ENCODE measurements around the gene FBXW11.

DNA sequence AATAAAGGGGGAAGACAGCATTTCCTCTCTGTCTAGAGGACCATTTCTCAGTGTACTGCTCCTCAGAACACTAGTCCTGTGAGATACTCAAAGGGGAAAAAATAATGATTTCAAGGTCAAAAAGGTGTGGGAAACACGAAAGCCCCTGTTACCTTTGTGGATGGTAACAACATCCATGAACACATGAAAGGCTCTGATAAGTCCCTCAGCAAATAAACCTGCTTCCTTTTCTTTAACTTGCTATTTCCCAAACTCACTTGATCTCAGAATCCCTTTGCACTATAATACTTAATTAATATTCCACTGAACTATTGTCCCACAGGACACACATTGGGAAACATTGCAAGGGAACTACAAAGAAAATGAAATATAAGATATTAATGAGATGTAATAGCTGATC is 155.2 kb downstream of the FBXW11 start:
- TF ChIP-seq NR2C2 (CRISPR knock-in tag; IDR thresholded peaks at IDR 0.05) = no peak
- TF ChIP-seq, protein P1, sequence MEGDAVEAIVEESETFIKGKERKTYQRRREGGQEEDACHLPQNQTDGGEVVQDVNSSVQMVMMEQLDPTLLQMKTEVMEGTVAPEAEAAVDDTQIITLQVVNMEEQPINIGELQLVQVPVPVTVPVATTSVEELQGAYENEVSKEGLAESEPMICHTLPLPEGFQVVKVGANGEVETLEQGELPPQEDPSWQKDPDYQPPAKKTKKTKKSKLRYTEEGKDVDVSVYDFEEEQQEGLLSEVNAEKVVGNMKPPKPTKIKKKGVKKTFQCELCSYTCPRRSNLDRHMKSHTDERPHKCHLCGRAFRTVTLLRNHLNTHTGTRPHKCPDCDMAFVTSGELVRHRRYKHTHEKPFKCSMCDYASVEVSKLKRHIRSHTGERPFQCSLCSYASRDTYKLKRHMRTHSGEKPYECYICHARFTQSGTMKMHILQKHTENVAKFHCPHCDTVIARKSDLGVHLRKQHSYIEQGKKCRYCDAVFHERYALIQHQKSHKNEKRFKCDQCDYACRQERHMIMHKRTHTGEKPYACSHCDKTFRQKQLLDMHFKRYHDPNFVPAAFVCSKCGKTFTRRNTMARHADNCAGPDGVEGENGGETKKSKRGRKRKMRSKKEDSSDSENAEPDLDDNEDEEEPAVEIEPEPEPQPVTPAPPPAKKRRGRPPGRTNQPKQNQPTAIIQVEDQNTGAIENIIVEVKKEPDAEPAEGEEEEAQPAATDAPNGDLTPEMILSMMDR (IDR thresholded peaks at IDR 0.05) = no peak
- no peak for TF ChIP-seq ZNF423 (CRISPR knock-in tag; IDR thresholded peaks at IDR 0.05)
- no peak for TF ChIP-seq CREM (CRISPR knock-in tag; IDR thresholded peaks at IDR 0.05)
- TF ChIP-seq CREB1 (CRISPR knock-in tag; IDR thresholded peaks at IDR 0.05) = no peak
- no peak for TF ChIP-seq ZNF121 (CRISPR knock-in tag; IDR thresholded peaks at IDR 0.05)
- no peak for TF ChIP-seq TP53 (CRISPR knock-in tag; IDR thresholded peaks at IDR 0.05)
- no peak for TF ChIP-seq TCF7 (CRISPR knock-in tag; IDR thresholded peaks at IDR 0.05; ENCODE audit: low read depth)
- TF ChIP-seq, protein P2, sequence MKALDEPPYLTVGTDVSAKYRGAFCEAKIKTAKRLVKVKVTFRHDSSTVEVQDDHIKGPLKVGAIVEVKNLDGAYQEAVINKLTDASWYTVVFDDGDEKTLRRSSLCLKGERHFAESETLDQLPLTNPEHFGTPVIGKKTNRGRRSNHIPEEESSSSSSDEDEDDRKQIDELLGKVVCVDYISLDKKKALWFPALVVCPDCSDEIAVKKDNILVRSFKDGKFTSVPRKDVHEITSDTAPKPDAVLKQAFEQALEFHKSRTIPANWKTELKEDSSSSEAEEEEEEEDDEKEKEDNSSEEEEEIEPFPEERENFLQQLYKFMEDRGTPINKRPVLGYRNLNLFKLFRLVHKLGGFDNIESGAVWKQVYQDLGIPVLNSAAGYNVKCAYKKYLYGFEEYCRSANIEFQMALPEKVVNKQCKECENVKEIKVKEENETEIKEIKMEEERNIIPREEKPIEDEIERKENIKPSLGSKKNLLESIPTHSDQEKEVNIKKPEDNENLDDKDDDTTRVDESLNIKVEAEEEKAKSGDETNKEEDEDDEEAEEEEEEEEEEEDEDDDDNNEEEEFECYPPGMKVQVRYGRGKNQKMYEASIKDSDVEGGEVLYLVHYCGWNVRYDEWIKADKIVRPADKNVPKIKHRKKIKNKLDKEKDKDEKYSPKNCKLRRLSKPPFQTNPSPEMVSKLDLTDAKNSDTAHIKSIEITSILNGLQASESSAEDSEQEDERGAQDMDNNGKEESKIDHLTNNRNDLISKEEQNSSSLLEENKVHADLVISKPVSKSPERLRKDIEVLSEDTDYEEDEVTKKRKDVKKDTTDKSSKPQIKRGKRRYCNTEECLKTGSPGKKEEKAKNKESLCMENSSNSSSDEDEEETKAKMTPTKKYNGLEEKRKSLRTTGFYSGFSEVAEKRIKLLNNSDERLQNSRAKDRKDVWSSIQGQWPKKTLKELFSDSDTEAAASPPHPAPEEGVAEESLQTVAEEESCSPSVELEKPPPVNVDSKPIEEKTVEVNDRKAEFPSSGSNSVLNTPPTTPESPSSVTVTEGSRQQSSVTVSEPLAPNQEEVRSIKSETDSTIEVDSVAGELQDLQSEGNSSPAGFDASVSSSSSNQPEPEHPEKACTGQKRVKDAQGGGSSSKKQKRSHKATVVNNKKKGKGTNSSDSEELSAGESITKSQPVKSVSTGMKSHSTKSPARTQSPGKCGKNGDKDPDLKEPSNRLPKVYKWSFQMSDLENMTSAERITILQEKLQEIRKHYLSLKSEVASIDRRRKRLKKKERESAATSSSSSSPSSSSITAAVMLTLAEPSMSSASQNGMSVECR (CRISPR knock-in tag; IDR thresholded peaks at IDR 0.05; ENCODE audit: borderline replicate concordance) = no peak
- TF ChIP-seq, protein P3, sequence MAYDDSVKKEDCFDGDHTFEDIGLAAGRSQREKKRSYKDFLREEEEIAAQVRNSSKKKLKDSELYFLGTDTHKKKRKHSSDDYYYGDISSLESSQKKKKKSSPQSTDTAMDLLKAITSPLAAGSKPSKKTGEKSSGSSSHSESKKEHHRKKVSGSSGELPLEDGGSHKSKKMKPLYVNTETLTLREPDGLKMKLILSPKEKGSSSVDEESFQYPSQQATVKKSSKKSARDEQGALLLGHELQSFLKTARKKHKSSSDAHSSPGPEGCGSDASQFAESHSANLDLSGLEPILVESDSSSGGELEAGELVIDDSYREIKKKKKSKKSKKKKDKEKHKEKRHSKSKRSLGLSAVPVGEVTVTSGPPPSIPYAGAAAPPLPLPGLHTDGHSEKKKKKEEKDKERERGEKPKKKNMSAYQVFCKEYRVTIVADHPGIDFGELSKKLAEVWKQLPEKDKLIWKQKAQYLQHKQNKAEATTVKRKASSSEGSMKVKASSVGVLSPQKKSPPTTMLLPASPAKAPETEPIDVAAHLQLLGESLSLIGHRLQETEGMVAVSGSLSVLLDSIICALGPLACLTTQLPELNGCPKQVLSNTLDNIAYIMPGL (CRISPR knock-in tag; IDR thresholded peaks at IDR 0.05) = no peak
- TF ChIP-seq, protein P4, sequence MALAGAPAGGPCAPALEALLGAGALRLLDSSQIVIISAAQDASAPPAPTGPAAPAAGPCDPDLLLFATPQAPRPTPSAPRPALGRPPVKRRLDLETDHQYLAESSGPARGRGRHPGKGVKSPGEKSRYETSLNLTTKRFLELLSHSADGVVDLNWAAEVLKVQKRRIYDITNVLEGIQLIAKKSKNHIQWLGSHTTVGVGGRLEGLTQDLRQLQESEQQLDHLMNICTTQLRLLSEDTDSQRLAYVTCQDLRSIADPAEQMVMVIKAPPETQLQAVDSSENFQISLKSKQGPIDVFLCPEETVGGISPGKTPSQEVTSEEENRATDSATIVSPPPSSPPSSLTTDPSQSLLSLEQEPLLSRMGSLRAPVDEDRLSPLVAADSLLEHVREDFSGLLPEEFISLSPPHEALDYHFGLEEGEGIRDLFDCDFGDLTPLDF (CRISPR knock-in tag; IDR thresholded peaks at IDR 0.05) = no peak
- TF ChIP-seq, protein P5, sequence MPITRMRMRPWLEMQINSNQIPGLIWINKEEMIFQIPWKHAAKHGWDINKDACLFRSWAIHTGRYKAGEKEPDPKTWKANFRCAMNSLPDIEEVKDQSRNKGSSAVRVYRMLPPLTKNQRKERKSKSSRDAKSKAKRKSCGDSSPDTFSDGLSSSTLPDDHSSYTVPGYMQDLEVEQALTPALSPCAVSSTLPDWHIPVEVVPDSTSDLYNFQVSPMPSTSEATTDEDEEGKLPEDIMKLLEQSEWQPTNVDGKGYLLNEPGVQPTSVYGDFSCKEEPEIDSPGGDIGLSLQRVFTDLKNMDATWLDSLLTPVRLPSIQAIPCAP (CRISPR knock-in tag; IDR thresholded peaks at IDR 0.05) = no peak
- TF ChIP-seq SOX15 (CRISPR knock-in tag; IDR thresholded peaks at IDR 0.05) = no peak
